ENCODE results near the gene INF2.

DNA sequence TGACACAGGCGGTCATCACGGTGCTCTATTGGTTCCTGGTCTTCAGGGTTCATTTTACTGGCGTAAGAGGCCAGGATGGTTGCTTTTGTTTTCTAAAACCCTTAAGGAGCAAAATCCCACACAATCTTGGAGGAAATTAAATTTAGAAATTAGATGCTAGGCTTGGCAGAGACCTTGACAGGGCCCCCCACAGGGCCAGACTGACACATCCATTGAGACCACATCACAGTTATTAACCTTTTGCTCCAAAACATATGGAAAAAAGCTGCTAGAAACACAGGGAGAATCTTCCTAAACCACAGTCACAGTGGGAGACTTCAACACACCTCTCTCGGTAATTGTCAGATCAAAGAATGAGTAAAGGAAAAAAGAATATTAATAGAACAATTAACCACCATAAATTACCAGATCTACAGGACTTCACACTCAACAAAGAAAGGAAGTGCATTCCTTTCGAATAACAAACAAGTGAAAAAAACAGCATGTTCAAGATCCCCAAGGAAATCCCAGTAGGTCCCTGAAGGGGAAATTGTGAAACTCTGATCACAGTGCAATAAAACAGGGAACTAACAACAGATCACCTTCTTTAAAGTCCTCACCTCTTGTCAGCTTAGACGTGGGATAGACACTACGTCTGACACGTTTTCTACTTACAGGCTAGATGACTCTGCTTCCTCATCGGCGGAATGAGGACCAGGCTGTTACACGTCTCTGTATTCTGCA is 44.6 kb upstream of the INF2 start:
- TF ChIP-seq POLR2AphosphoS5 (IDR thresholded peaks at IDR 0.05) (no peak), POLR2A (IDR thresholded peaks at IDR 0.05) (no peak)

Data from prostate gland (tissue), 1 donor.